ENCODE results near the gene CFDP1. TPM values are rescaled to one million over a fixed set of nuclear protein-coding genes. Genes with fewer than 3 reads are reported as not detected.

CFDP1 gene
- total and polyA plus RNA-seq, 2 donors (not counting 1 experiment from before 2014, with no cell fraction given) = 6.3 to 42.8 TPM

DNA sequence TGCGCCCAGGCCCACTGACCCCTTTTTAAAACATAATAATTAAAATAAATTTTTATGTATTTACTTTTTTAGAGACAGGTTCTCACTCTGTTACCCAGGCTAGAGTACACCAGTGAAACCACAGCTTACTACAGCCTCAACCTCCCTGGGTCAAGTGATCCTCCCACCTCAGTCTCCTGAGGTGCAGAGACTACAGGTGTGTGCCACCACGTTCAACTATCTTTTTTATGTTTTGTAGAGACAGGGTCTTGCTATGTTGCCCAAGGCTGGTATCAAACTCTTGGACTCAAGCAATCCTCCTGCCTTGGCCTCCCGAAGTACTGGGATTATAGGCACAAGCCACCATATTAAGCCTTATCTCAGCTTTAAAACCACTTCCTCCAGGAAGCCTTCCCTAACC is 125.8 kb downstream of the CFDP1 start:
- Mint-ChIP-seq H3K27ac (no peak overlapping the region), H3K9me3 (ENCODE audit: insufficient read depth) (no peaks in the 10 kb centered on the region), H3K4me1 (no peaks in the 10 kb centered on the region), H3K27me3 (peaks cover 4% of the 10 kb centered on the region), H3K4me3 (no peak overlapping the region)
- no peak overlapping the region for H3K9ac ChIP-seq (ENCODE audit: low read length)
- H3K36me3 ChIP-seq (replicated peaks in 1 of 2; ENCODE audit: control extremely low read depth in 1 of 2, control insufficient read depth in 1 of 2, extremely low read depth in 1 of 2, insufficient read depth in 2 of 2, low read length in 1 of 2) = peaks cover 2 to 6% of the 10 kb centered on the region in 2 experiments
- H3K4me2 ChIP-seq (replicated peaks; ENCODE audit: low read depth, low read length, poor library complexity, severe bottlenecking) = no peak overlapping the region
- H3K4me3 ChIP-seq (ENCODE audit: control extremely low read depth in 1 of 5, extremely low read depth in 1 of 5, insufficient read depth in 1 of 5, low read depth in 2 of 5, low read length in 4 of 5) = no peak overlapping the region
- CTCF ChIA-PET = no interaction called here
- H2AFZ ChIP-seq (ENCODE audit: insufficient read depth, low read depth, low read length, poor library complexity, severe bottlenecking) = no peak overlapping the region
- intact Hi-C loops (cut with micrococcal nuclease) = no loop called here
- peaks cover 0 to 4% (median 0%) of the 10 kb centered on the region in 4 experiments for H3K27me3 ChIP-seq (replicated peaks in 1 of 4; ENCODE audit: control extremely low read depth in 1 of 4, control insufficient read depth in 3 of 4, insufficient read depth in 4 of 4, low read length in 3 of 4)
- ATAC-seq (ENCODE audit: low read depth) = no peak
- H3K4me1 ChIP-seq (ENCODE audit: control insufficient read depth in 2 of 2, insufficient read depth in 2 of 2, low read length in 2 of 2) = no peaks in the 10 kb centered on the region
- POLR2A ChIA-PET = no interaction called here
- H3K79me2 ChIP-seq (ENCODE audit: control insufficient read depth, insufficient read depth, low read length) = no peaks in the 10 kb centered on the region
- peaks cover 8% of the 10 kb centered on the region for H4K20me1 ChIP-seq (ENCODE audit: control insufficient read depth, insufficient read depth, low read length, poor library complexity, severe bottlenecking)
- 100% methylated on average over 1 of the region's 3 CpGs for WGBS (ENCODE audit: insufficient coverage)
- H3K27ac ChIP-seq (ENCODE audit: low read length in 2 of 2) = no peak overlapping the region
- TF ChIP-seq, protein P1, sequence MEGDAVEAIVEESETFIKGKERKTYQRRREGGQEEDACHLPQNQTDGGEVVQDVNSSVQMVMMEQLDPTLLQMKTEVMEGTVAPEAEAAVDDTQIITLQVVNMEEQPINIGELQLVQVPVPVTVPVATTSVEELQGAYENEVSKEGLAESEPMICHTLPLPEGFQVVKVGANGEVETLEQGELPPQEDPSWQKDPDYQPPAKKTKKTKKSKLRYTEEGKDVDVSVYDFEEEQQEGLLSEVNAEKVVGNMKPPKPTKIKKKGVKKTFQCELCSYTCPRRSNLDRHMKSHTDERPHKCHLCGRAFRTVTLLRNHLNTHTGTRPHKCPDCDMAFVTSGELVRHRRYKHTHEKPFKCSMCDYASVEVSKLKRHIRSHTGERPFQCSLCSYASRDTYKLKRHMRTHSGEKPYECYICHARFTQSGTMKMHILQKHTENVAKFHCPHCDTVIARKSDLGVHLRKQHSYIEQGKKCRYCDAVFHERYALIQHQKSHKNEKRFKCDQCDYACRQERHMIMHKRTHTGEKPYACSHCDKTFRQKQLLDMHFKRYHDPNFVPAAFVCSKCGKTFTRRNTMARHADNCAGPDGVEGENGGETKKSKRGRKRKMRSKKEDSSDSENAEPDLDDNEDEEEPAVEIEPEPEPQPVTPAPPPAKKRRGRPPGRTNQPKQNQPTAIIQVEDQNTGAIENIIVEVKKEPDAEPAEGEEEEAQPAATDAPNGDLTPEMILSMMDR (IDR thresholded peaks at IDR 0.05) = no peak
- no peak for TF ChIP-seq EZH2 (IDR thresholded peaks at IDR 0.05; ENCODE audit: borderline replicate concordance, insufficient read depth, low read depth, low read length, poor library complexity, severe bottlenecking)
- no peaks in the 10 kb centered on the region for H3K9me3 ChIP-seq (ENCODE audit: control extremely low read depth in 1 of 3, control insufficient read depth in 2 of 3, insufficient read depth in 1 of 3, low read length in 2 of 3)
- DNase-seq = no peak

DNA sequence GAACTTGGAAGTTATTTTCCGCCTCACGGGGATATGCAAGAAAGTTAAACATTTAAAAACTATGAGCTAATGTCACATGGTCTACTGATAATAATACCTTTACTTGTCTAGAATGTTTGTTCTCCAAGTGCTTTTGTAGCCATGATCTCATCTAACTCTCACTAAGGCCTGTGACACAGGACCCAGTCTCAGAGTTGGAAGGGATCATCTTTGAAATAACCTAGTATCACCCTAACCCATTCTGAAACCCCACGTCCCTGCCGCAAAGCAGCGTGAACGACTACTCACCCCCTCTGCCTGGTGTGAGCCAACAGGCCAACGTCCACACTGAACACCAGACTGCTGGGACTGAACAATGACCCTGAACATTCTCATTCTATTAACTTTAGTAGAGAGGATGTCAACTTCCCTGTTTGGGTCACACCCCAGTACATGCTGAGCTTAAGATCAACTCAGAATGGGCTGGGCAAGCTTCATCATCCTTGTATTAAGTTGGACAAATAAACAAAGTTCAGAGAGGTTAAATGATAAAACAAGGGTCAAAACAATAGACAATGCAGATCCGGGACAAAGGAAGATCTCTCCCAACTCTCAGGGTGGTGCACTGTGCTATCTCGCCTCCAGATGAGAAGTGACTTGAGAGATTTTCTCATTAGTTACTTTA is 127.1 kb downstream of the CFDP1 start:
- WGBS (ENCODE audit: insufficient coverage) = 100% methylated on average over 2 of the region's 9 CpGs
- no peak for ATAC-seq (ENCODE audit: low read depth)
- POLR2A ChIA-PET = no interaction called here
- H3K36me3 ChIP-seq (replicated peaks in 1 of 2; ENCODE audit: control extremely low read depth in 1 of 2, control insufficient read depth in 1 of 2, extremely low read depth in 1 of 2, insufficient read depth in 2 of 2, low read length in 1 of 2) = peaks cover 5% of the 10 kb centered on the region in 2 experiments
- H3K9me3 ChIP-seq (ENCODE audit: control extremely low read depth in 1 of 3, control insufficient read depth in 2 of 3, insufficient read depth in 1 of 3, low read length in 2 of 3) = no peaks in the 10 kb centered on the region
- no peak overlapping the region for H3K4me2 ChIP-seq (replicated peaks; ENCODE audit: low read depth, low read length, poor library complexity, severe bottlenecking)
- CTCF ChIA-PET = interaction anchor here (0.6 to 0.7 kb wide), 2 partner anchors 79 to 491 kb away, joined by 3 read pairs; no protein-coding TSS in a partner anchor
- Mint-ChIP-seq H3K4me1 (no peaks in the 10 kb centered on the region), H3K9me3 (ENCODE audit: insufficient read depth) (no peaks in the 10 kb centered on the region), H3K27ac (no peak overlapping the region), H3K27me3 (peaks cover 4% of the 10 kb centered on the region), H3K4me3 (no peak overlapping the region)
- no peak overlapping the region for H2AFZ ChIP-seq (ENCODE audit: insufficient read depth, low read depth, low read length, poor library complexity, severe bottlenecking)
- intact Hi-C loops (cut with micrococcal nuclease) = no loop called here
- H3K27me3 ChIP-seq (replicated peaks in 1 of 4; ENCODE audit: control extremely low read depth in 1 of 4, control insufficient read depth in 3 of 4, insufficient read depth in 4 of 4, low read length in 3 of 4) = peaks cover 0 to 4% (median 0%) of the 10 kb centered on the region in 4 experiments
- no peak for TF ChIP-seq EZH2 (IDR thresholded peaks at IDR 0.05; ENCODE audit: borderline replicate concordance, insufficient read depth, low read depth, low read length, poor library complexity, severe bottlenecking)
- TF ChIP-seq, protein P1 (IDR thresholded peaks at IDR 0.05) = no peak
- H3K79me2 ChIP-seq (ENCODE audit: control insufficient read depth, insufficient read depth, low read length) = no peaks in the 10 kb centered on the region
- no peak overlapping the region for H3K27ac ChIP-seq (ENCODE audit: low read length in 2 of 2)
- H4K20me1 ChIP-seq (ENCODE audit: control insufficient read depth, insufficient read depth, low read length, poor library complexity, severe bottlenecking) = peaks cover 8% of the 10 kb centered on the region
- DNase-seq = no peak
- H3K9ac ChIP-seq (ENCODE audit: low read length) = no peak overlapping the region
- H3K4me3 ChIP-seq (ENCODE audit: control extremely low read depth in 1 of 5, extremely low read depth in 1 of 5, insufficient read depth in 1 of 5, low read depth in 2 of 5, low read length in 4 of 5) = no peak overlapping the region
- no peaks in the 10 kb centered on the region for H3K4me1 ChIP-seq (ENCODE audit: control insufficient read depth in 2 of 2, insufficient read depth in 2 of 2, low read length in 2 of 2)

Data from B cell (primary cell).